ENCODE results near the gene TFCP2. TPM values are rescaled to one million over a fixed set of nuclear protein-coding genes. Genes with fewer than 3 reads are reported as not detected.

Gene TFCP2
- total and polyA plus RNA-seq, 2 donors from 2014 or later = 15.2 to 31.2 TPM

GRCh38 chr12:51055060-51055459 is 117.9 kb downstream of the TFCP2 start:
- H3K36me3 ChIP-seq (ENCODE audit: control insufficient read depth in 2 of 3, insufficient read depth in 3 of 3, low read length in 3 of 3) = peaks cover 4 to 52% (median 25%) of the 10 kb centered on the region in 3 donors
- no peak for DNase-seq
- H3K27me3 ChIP-seq (ENCODE audit: control insufficient read depth, insufficient read depth, low read length) = no peaks in the 10 kb centered on the region
- no peak overlapping the region for H3K9ac ChIP-seq (ENCODE audit: low read length in 3 of 3)
- H3K9me3 ChIP-seq (ENCODE audit: control insufficient read depth in 2 of 3, insufficient read depth in 1 of 3, low read length in 3 of 3) = no peaks in the 10 kb centered on the region
- no peak overlapping the region for H3K4me3 ChIP-seq (ENCODE audit: low read length in 3 of 3)
- no peak overlapping the region for H3K27ac ChIP-seq (ENCODE audit: low read depth in 2 of 2, low read length in 2 of 2)
- FAIRE-seq = no peak
- TF ChIP-seq, protein P1, sequence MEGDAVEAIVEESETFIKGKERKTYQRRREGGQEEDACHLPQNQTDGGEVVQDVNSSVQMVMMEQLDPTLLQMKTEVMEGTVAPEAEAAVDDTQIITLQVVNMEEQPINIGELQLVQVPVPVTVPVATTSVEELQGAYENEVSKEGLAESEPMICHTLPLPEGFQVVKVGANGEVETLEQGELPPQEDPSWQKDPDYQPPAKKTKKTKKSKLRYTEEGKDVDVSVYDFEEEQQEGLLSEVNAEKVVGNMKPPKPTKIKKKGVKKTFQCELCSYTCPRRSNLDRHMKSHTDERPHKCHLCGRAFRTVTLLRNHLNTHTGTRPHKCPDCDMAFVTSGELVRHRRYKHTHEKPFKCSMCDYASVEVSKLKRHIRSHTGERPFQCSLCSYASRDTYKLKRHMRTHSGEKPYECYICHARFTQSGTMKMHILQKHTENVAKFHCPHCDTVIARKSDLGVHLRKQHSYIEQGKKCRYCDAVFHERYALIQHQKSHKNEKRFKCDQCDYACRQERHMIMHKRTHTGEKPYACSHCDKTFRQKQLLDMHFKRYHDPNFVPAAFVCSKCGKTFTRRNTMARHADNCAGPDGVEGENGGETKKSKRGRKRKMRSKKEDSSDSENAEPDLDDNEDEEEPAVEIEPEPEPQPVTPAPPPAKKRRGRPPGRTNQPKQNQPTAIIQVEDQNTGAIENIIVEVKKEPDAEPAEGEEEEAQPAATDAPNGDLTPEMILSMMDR (IDR thresholded peaks at IDR 0.05; ENCODE audit: borderline replicate concordance, extremely low read depth, insufficient read depth) = no peak
- H3K4me1 ChIP-seq (ENCODE audit: control insufficient read depth in 2 of 3, insufficient read depth in 2 of 3, low read depth in 1 of 3, low read length in 3 of 3) = no peaks in the 10 kb centered on the region
- intact Hi-C loops (cut with DNase I) = no loop called here

- no peak overlapping the region for H3K27ac ChIP-seq (ENCODE audit: low read depth in 2 of 2, low read length in 2 of 2)
- DNase-seq = peak in 3 of 5 donors; percentile 14 to 82 (median 80)
- no peak overlapping the region for H3K9ac ChIP-seq (ENCODE audit: low read length in 3 of 3)
- no peaks in the 10 kb centered on the region for H3K27me3 ChIP-seq (ENCODE audit: control insufficient read depth, insufficient read depth, low read length)
- no peak for FAIRE-seq
- peaks cover 2 to 31% (median 12%) of the 10 kb centered on the region in 3 donors for H3K36me3 ChIP-seq (ENCODE audit: control insufficient read depth in 2 of 3, insufficient read depth in 3 of 3, low read length in 3 of 3)
- H3K4me3 ChIP-seq (ENCODE audit: low read length in 3 of 3) = no peak overlapping the region
- intact Hi-C loops (cut with DNase I) = no loop called here
- H3K9me3 ChIP-seq (ENCODE audit: control insufficient read depth in 2 of 3, insufficient read depth in 1 of 3, low read length in 3 of 3) = no peaks in the 10 kb centered on the region
- TF ChIP-seq, protein P1 (IDR thresholded peaks at IDR 0.05; ENCODE audit: borderline replicate concordance, extremely low read depth, insufficient read depth) = no peak
- peaks cover 3 to 11% (median 8%) of the 10 kb centered on the region in 3 donors for H3K4me1 ChIP-seq (ENCODE audit: control insufficient read depth in 2 of 3, insufficient read depth in 2 of 3, low read depth in 1 of 3, low read length in 3 of 3)
These were observed 121.1 kb downstream of the TFCP2 start for GRCh38 chr12:51051787-51052186.

DNA sequence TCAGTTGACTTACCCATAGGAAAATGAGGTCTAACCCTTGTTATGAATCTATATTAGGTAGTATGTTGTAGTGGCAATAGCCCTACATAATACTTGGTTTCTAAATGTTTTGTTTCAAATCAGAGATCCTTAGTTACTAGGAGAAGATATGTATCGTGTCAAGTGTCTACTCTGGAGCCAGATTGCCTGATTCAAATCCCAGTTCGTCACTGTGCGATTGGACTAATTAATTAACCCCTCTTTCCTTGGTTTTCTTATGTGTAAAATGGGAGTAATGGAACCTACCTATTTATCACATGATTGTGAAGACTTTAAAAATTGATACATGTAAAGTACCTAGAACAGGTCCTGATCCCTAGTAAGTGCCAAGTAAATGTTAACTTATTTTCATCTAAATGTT is 123.4 kb downstream of the TFCP2 start:
- Histone ChIP-seq H3K4me1 (ENCODE audit: control insufficient read depth in 2 of 3, insufficient read depth in 2 of 3, low read depth in 1 of 3, low read length in 3 of 3) (peaks cover 3 to 11% (median 8%) of the 10 kb centered on the region in 3 donors), H3K27me3 (ENCODE audit: control insufficient read depth, insufficient read depth, low read length) (no peaks in the 10 kb centered on the region), H3K4me3 (ENCODE audit: low read length in 3 of 3) (peak overlapping the region; percentile 8 to 96 (median 89)), H3K9me3 (ENCODE audit: control insufficient read depth in 2 of 3, insufficient read depth in 1 of 3, low read length in 3 of 3) (no peaks in the 10 kb centered on the region), H3K27ac (ENCODE audit: low read depth in 2 of 2, low read length in 2 of 2) (no peak overlapping the region), H3K9ac (ENCODE audit: low read length in 3 of 3) (peak overlapping the region in 2 of 3 donors; percentile 27 to 96), H3K36me3 (ENCODE audit: control insufficient read depth in 2 of 3, insufficient read depth in 3 of 3, low read length in 3 of 3) (peaks cover 0 to 17% (median 6%) of the 10 kb centered on the region in 3 donors)
- intact Hi-C loops (cut with DNase I) = no loop called here
- FAIRE-seq = no peak
- TF ChIP-seq, protein P1 (IDR thresholded peaks at IDR 0.05; ENCODE audit: borderline replicate concordance, extremely low read depth, insufficient read depth) = no peak
- DNase-seq = no peak
